ENCODE data around the gene DTNB.

- TF ChIP-seq POLR2A (IDR thresholded peaks at IDR 0.05) = no peak
- TF ChIP-seq CTCF (IDR thresholded peaks at IDR 0.05) = no peak
- no peak for TF ChIP-seq EP300 (IDR thresholded peaks at IDR 0.05)
Observed at GRCh38 chr2:25341753-25342371, 331.5 kb downstream of the DTNB start, which contains the start of gene DNMT3A.

All from ovary (tissue), 3 donors.